HL-60 (cell line): ENCODE data around the gene NME7.

Experiments used
- DNase-seq, 2 experiments: peaks; one replicate each; pipeline ENCODE4 v3.0.0-alpha.2; 2010 to 2020; ENCODE audit warnings: low read depth in 1 of 2, low spot score in 1 of 2
- H3K27ac ChIP-seq: fragments of 250-450 bp; sonication (Bioruptor Pico); replicated peaks from 2 replicates; pipeline ENCODE4 v1.5.1; 2020; ENCODE audit warnings: mild to moderate bottlenecking, moderate library complexity
- H3K27me3 ChIP-seq: fragments of 250-450 bp; sonication (Bioruptor Pico); 2 replicates; pipeline ENCODE4 v1.5.1; 2021; ENCODE audit warnings: mild to moderate bottlenecking, moderate library complexity; ENCODE audit not compliant: insufficient read depth, poor library complexity, severe bottlenecking
- H3K4me3 ChIP-seq: replicated peaks from 2 replicates; pipeline ENCODE4 v1.5.1; 2011; ENCODE audit warnings: mild to moderate bottlenecking, control low read depth, low read length; ENCODE audit not compliant: insufficient read depth
- CTCF ChIP-seq: IDR thresholded peaks from one replicate; pipeline ENCODE4 v1.5.1; 2011; ENCODE audit warnings: low read length, control low read depth, inconsistent platforms; ENCODE audit not compliant: insufficient read depth
- GABPA ChIP-seq: IDR thresholded peaks from 2 replicates; pipeline ENCODE4 v1.6.1; 2012; ENCODE audit warnings: low read depth
- POLR2AphosphoS5 ChIP-seq: IDR thresholded peaks from 2 replicates; pipeline ENCODE4 v1.6.1; 2012; ENCODE audit warnings: low read depth
- REST ChIP-seq: IDR thresholded peaks from 2 replicates; pipeline ENCODE4 v1.6.1; 2012; ENCODE audit warnings: low read depth; ENCODE audit not compliant: insufficient replicate concordance
- SPI1 ChIP-seq: IDR thresholded peaks from 2 replicates; pipeline ENCODE4 v1.6.1; 2012; ENCODE audit warnings: low read depth, mild to moderate bottlenecking, borderline replicate concordance

NME7 gene

GRCh38 chr1:169204157-169204556 lies 163.4 kb downstream of the NME7 start:
- no peak for DNase-seq
- no peak overlapping the region for H3K27ac ChIP-seq
- H3K4me3 ChIP-seq: no peak overlapping the region
- no peak for TF ChIP-seq GABPA
- no peak for TF ChIP-seq POLR2AphosphoS5
- no peak for TF ChIP-seq SPI1
- no peaks in the 10 kb centered on the region for H3K27me3 ChIP-seq

- Histone ChIP-seq H3K4me3 (no peak overlapping the region), H3K27ac (no peak overlapping the region), H3K27me3 (no peaks in the 10 kb centered on the region)
- DNase-seq: no peak
- TF ChIP-seq SPI1 (no peak), CTCF (no peak), REST (no peak), GABPA (no peak), POLR2AphosphoS5 (no peak)
Observed at GRCh38 chr1:169202791-169203665, 164.6 kb downstream of the NME7 start.

- TF ChIP-seq GABPA: no peak
- TF ChIP-seq POLR2AphosphoS5: no peak
- TF ChIP-seq SPI1: no peak
- no peak for TF ChIP-seq REST
- no peak for TF ChIP-seq CTCF
- no peak overlapping the region for H3K27ac ChIP-seq
- DNase-seq: no peak
- no peak overlapping the region for H3K4me3 ChIP-seq
- H3K27me3 ChIP-seq: no peaks in the 10 kb centered on the region
Observed at GRCh38 chr1:169201084-169201619, 166.4 kb downstream of the NME7 start.

GRCh38 chr1:169200319-169200718 lies 167.3 kb downstream of the NME7 start:
- TF ChIP-seq REST: no peak
- no peak for TF ChIP-seq SPI1
- no peak for TF ChIP-seq GABPA
- TF ChIP-seq CTCF: no peak
- TF ChIP-seq POLR2AphosphoS5: no peak
- H3K27me3 ChIP-seq: no peaks in the 10 kb centered on the region
- DNase-seq: no peak
- no peak overlapping the region for H3K4me3 ChIP-seq
- H3K27ac ChIP-seq: no peak overlapping the region
